Immature natural killer cell (primary cell): Measurements from ENCODE around the gene INSL3. TPM values are rescaled to one million over a fixed set of nuclear protein-coding genes. Genes with fewer than 3 reads are reported as not detected.

Experiments
- DNase-seq, 3 donors: peaks; one replicate each; pipeline ENCODE4 v3.0.0; 2022; ENCODE audit warnings: mixed read lengths in 1 of 3
- H3K27ac Mint-ChIP-seq, 6 donors: one replicate each; pipeline ENCODE4 v1.8.0; 2020; ENCODE audit warnings: mixed read lengths in 6 of 6, mild to moderate bottlenecking in 5 of 6, inconsistent platforms in 4 of 6, moderate library complexity in 3 of 6
- H3K27me3 Mint-ChIP-seq, 3 donors: one replicate each; pipeline ENCODE4 v1.8.0; 2020 to 2021; ENCODE audit warnings: low read depth in 3 of 3, mild to moderate bottlenecking in 3 of 3, mixed read lengths in 3 of 3, moderate library complexity in 3 of 3, inconsistent platforms in 1 of 3
- H3K36me3 Mint-ChIP-seq, 3 donors: one replicate each; pipeline ENCODE4 v1.8.0; 2020; ENCODE audit warnings: mixed read lengths in 3 of 3, inconsistent platforms in 2 of 3, mild to moderate bottlenecking in 2 of 3
- H3K4me1 Mint-ChIP-seq, 2 donors: one replicate each; pipeline ENCODE4 v1.8.0; 2020; ENCODE audit warnings: inconsistent platforms in 2 of 2, mild to moderate bottlenecking in 2 of 2, mixed read lengths in 2 of 2, moderate library complexity in 1 of 2
- H3K4me3 Mint-ChIP-seq, 5 donors: one replicate each; pipeline ENCODE4 v1.8.0; 2020; ENCODE audit warnings: mild to moderate bottlenecking in 5 of 5, mixed read lengths in 5 of 5, inconsistent platforms in 3 of 5, moderate library complexity in 3 of 5
- H3K9me3 Mint-ChIP-seq, 6 donors: one replicate each; pipeline ENCODE4 v1.8.0; 2020; ENCODE audit warnings: mild to moderate bottlenecking in 6 of 6, mixed read lengths in 6 of 6, inconsistent platforms in 4 of 6, moderate library complexity in 3 of 6
- polyA plus RNA-seq, 3 donors: library from polyadenylated mRNA; unstranded; fragments of 300-500 nt; fragmentation: Illumina TruSeq; gene quantifications; one replicate each; pipeline ENCODE4 v1.2.3, GENCODE V29; 2021

The INSL3 gene
- polyA plus RNA-seq, 3 donors from 2014 or later: 0.60 to 2.0 TPM; not detected in 1

GRCh38 chr19:17841371-17841809, 20.1 kb upstream of the INSL3 start:
- Mint-ChIP-seq H3K9me3 (no peaks in the 10 kb centered on the region), H3K27ac (peak overlapping the region in 1 of 6 donors; percentile 64), H3K4me1 (peaks cover 27 to 31% of the 10 kb centered on the region in 2 donors), H3K4me3 (no peak overlapping the region), H3K27me3 (peaks cover under 1 to 2% (median 2%) of the 10 kb centered on the region in 3 donors), H3K36me3 (peaks cover 0 to 34% (median 15%) of the 10 kb centered on the region in 3 donors)
- DNase-seq: no peak

DNA sequence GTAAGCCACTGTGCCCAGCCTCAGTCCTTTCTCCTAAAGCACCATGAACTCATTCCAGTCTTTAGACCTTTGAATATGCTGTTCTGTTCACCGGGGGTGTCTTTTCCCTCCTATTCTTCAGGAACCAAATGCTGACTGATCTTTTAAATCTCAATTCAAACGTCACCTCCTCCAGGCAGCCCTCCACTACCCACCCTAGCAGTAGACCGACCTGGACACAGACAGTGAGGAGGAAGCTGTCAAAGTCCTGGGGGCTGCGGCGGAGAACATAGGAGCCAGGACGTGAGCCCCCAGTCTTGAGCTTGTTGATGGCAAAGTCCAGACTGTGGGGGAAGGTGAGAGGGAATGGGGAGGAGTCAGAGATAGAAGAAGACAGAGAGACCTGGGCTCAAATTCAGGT, 18.7 kb upstream of the INSL3 start:
- Mint-ChIP-seq H3K4me3 (no peak overlapping the region), H3K36me3 (peaks cover 7 to 45% (median 26%) of the 10 kb centered on the region in 3 donors), H3K27ac (peak overlapping the region in 3 of 6 donors; percentile 12 to 64 (median 40)), H3K4me1 (peaks cover 23 to 27% of the 10 kb centered on the region in 2 donors), H3K9me3 (no peaks in the 10 kb centered on the region), H3K27me3 (peaks cover 0 to 1% (median 0%) of the 10 kb centered on the region in 3 donors)
- no peak for DNase-seq

GRCh38 chr19:17837972-17838371, 16.7 kb upstream of the INSL3 start:
- no peak for DNase-seq
- Mint-ChIP-seq H3K4me1 (peaks cover 10 to 11% of the 10 kb centered on the region in 2 donors), H3K36me3 (peaks cover 9 to 41% (median 26%) of the 10 kb centered on the region in 3 donors), H3K4me3 (no peak overlapping the region), H3K9me3 (no peaks in the 10 kb centered on the region), H3K27ac (no peak overlapping the region), H3K27me3 (peaks cover 0 to 2% (median 1%) of the 10 kb centered on the region in 3 donors)

GRCh38 chr19:17836530-17836929, 15.2 kb upstream of the INSL3 start:
- peak overlapping the region in 5 of 6 donors; percentile 15 to 91 (median 49) for H3K27ac Mint-ChIP-seq
- no peaks in the 10 kb centered on the region for H3K9me3 Mint-ChIP-seq
- no peak for DNase-seq
- H3K4me3 Mint-ChIP-seq: no peak overlapping the region
- peaks cover 10 to 11% of the 10 kb centered on the region in 2 donors for H3K4me1 Mint-ChIP-seq
- H3K27me3 Mint-ChIP-seq: peaks cover 0 to 3% (median 2%) of the 10 kb centered on the region in 3 donors
- H3K36me3 Mint-ChIP-seq: peaks cover 12 to 49% (median 26%) of the 10 kb centered on the region in 3 donors

DNA sequence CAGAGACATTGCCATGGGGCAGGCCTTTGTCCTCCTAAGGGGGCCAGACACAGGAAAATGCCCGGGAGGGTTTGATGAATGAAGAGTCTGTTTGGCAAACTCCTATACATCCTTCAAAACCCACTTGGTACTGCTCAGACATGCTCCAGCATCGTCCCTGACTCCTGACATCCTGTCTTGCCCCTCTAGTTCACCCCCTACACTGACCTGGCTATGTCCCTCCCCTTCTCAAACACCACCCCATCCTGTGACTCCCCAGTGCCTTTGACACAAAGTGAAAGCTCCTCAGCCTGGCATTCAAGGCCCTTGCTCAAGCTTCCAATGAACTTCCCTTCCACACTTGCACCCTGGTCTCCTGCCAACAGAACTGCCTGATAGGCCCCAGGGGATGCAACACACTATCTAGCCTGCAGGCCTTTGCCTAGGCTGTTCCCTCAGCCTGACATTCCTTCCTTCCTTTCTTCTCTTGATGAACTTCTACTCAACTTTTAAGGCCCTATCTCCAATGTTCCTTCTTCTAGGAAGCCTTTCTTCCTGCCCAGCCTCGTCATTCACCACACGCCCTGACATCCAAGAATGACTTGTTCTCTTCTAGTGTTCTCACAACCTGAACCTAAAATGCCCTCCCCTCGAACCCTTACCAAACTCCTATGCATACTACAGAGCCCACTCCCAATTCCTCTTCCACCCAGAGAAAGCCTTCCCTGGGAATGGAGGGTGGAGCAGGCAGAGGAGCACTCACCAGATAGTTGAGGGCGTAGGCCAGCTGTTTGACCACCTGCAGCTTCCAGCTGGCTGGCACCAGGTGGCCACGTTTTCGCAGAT, 14.1 kb upstream of the INSL3 start:
- no peak for DNase-seq
- H3K4me1 Mint-ChIP-seq: peaks cover 9 to 11% of the 10 kb centered on the region in 2 donors
- H3K36me3 Mint-ChIP-seq: peaks cover 13 to 45% (median 26%) of the 10 kb centered on the region in 3 donors
- H3K4me3 Mint-ChIP-seq: no peak overlapping the region
- H3K9me3 Mint-ChIP-seq: no peaks in the 10 kb centered on the region
- H3K27ac Mint-ChIP-seq: peak overlapping the region; percentile 1 to 68 (median 52)
- peaks cover 0 to 3% (median 2%) of the 10 kb centered on the region in 3 donors for H3K27me3 Mint-ChIP-seq

GRCh38 chr19:17834350-17835181, 13.2 kb upstream of the INSL3 start:
- H3K4me1 Mint-ChIP-seq: peaks cover 9 to 11% of the 10 kb centered on the region in 2 donors
- no peaks in the 10 kb centered on the region for H3K9me3 Mint-ChIP-seq
- no peak overlapping the region for H3K4me3 Mint-ChIP-seq
- H3K27ac Mint-ChIP-seq: peak overlapping the region in 3 of 6 donors; percentile 1 to 59 (median 40)
- peaks cover 0 to 3% (median 2%) of the 10 kb centered on the region in 3 donors for H3K27me3 Mint-ChIP-seq
- no peak for DNase-seq
- peaks cover 13 to 46% (median 22%) of the 10 kb centered on the region in 3 donors for H3K36me3 Mint-ChIP-seq

GRCh38 chr19:17832443-17833208, 11.3 kb upstream of the INSL3 start:
- peaks cover 17 to 37% (median 21%) of the 10 kb centered on the region in 3 donors for H3K36me3 Mint-ChIP-seq
- peaks cover 13 to 16% of the 10 kb centered on the region in 2 donors for H3K4me1 Mint-ChIP-seq
- no peaks in the 10 kb centered on the region for H3K9me3 Mint-ChIP-seq
- H3K27ac Mint-ChIP-seq: no peak overlapping the region
- no peak for DNase-seq
- peaks cover 2 to 3% (median 2%) of the 10 kb centered on the region in 3 donors for H3K27me3 Mint-ChIP-seq
- no peak overlapping the region for H3K4me3 Mint-ChIP-seq

DNA sequence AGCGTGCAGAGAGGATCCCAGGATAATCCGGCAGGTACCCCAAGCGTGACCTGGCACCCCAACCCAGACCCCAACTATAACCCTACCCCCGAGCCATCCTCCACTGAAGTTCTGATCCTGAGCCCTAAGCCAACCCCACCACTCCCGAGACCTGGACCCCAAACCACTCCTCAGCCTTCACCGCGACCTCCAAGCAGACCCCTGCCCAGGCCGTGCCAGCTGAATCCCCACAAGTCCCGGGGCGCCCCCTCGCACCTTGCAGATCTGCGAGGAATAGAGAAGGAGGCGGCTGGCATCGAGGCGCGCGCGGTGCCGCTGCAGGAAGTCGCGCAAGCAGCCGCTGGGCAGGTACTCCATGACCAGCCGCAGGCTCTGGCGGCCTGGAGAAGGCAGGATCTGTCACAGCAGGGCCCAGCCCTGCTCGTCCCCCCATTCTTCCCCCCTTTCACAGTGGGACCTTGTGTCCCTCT, 10.1 kb upstream of the INSL3 start:
- DNase-seq: no peak
- Mint-ChIP-seq H3K9me3 (no peaks in the 10 kb centered on the region), H3K36me3 (peaks cover 16 to 33% (median 17%) of the 10 kb centered on the region in 3 donors), H3K4me1 (peaks cover 13 to 16% of the 10 kb centered on the region in 2 donors), H3K27ac (peak overlapping the region in 1 of 6 donors; percentile 44), H3K27me3 (peaks cover 2 to 3% (median 2%) of the 10 kb centered on the region in 3 donors), H3K4me3 (no peak overlapping the region)

DNA sequence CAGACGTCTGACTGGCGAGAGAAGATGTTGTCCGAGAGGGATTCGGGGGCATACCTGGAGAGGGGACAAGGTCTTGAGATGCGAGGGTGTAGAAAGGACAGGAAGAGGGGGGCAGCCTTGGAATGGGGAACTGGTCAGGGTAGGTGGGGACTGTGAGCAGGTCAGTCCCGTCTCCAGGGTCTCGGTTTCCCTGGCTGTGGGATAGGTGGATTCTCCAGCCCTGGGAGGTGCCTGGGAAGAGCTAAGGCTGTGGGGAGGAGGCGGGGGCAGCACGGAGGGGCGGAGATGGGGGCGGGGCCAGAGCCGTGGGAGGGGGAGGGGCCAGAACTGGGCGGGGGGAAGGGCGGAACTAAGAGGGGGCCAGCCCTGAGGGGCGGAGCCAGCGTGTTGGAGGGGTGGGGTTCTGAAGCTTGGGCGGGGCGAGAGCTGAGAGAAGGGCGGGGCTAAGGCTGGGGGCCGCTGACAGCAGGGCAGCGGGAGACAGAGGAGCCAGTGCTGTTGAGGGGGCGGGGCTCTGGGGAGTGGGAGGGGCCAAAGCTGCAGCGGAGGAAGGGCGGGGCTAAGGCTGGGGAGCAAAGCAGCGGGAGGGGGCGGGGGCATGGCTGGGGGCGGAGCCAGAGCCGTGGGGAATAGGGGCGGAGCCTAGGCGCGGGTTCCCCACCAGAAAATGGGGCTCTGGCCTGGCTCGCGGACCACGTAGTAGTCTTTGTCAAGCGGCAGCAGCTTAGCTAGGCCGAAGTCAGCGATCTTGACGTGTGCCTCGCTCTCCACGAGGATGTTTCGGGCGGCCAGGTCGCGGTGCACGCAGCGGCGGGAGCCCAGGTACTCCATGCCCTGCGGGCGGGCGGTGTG, 9.5 kb upstream of the INSL3 start:
- DNase-seq: peak in 1 of 3 donors; percentile 10
- Mint-ChIP-seq H3K36me3 (peaks cover 11 to 29% (median 17%) of the 10 kb centered on the region in 3 donors), H3K27me3 (peaks cover 2 to 3% (median 2%) of the 10 kb centered on the region in 3 donors), H3K4me1 (peaks cover 11 to 14% of the 10 kb centered on the region in 2 donors), H3K4me3 (no peak overlapping the region), H3K27ac (peak overlapping the region in 1 of 6 donors; percentile 45), H3K9me3 (no peaks in the 10 kb centered on the region)

DNA sequence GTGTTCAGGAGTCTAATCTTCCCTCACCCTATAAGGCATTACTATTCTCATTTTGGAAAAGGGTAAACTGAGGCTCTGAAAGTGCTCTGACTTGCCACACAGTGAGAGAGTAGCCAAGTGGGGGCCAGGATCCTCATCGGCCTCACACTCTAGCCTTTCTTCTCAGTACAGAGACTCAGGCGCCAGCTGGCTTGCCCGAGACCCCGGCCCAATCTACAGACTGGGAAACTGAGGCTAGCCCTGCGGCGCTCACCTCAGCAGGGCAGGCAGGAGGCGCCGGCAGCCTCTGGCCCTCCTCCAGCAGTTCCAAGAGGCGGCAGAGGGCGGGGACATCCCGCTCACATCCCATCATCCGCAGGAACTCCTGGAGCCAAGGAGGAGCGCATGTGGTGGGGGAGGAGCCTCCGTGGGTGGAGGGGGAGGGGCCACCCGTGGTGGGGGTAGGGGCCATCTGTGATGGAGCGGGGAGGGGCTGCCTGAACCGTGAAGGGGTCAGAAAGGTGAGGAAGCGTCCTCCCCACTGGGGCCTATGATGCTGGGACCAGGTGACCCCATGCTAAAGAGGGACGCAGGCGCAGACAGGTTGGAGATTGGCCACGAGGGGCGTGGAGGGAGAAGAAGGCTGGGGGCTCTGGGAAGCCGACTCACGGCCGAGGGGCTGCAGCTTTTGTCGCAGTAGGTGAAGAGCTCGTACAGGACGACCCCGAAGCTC, 8.7 kb upstream of the INSL3 start:
- Mint-ChIP-seq H3K4me3 (no peak overlapping the region), H3K27me3 (peaks cover 2% of the 10 kb centered on the region in 3 donors), H3K27ac (peak overlapping the region in 1 of 6 donors; percentile 45), H3K9me3 (no peaks in the 10 kb centered on the region), H3K4me1 (peaks cover 5 to 7% of the 10 kb centered on the region in 2 donors), H3K36me3 (peaks cover 5 to 21% (median 10%) of the 10 kb centered on the region in 3 donors)
- no peak for DNase-seq

GRCh38 chr19:17826508-17827056, 5.3 kb upstream of the INSL3 start:
- H3K27me3 Mint-ChIP-seq: peaks cover 0 to 2% (median 0%) of the 10 kb centered on the region in 3 donors
- DNase-seq: no peak
- H3K4me1 Mint-ChIP-seq: peaks cover 4 to 5% of the 10 kb centered on the region in 2 donors
- no peak overlapping the region for H3K4me3 Mint-ChIP-seq
- H3K9me3 Mint-ChIP-seq: no peaks in the 10 kb centered on the region
- H3K27ac Mint-ChIP-seq: no peak overlapping the region
- H3K36me3 Mint-ChIP-seq: peaks cover 5 to 13% (median 5%) of the 10 kb centered on the region in 3 donors
